CD4-positive, alpha-beta T cell (primary cell): ENCODE measurements around the gene KRT74. TPM values are rescaled to one million over a fixed set of nuclear protein-coding genes. Genes with fewer than 3 reads are reported as not detected.

Experiments
- ATAC-seq: fragments of 200-7000 bp; cut with Tn5 transposase; one replicate; pipeline ENCODE4 v1.10.0; 2022; ENCODE audit warnings: mild to moderate bottlenecking; ENCODE audit not compliant: poor library complexity
- CTCF ChIA-PET: fragments of 350-600 bp; sonication (Branson Sonifier 250); formaldehyde crosslinking; loops from one replicate; lab custom pipeline; 2021; ENCODE audit warnings: antibody characterized with exemption, inconsistent platforms; lab: Charles Lee
- POLR2A ChIA-PET: fragments of 350-600 bp; sonication (Branson Sonifier 250); formaldehyde crosslinking; loops from one replicate; lab custom pipeline; 2021; ENCODE audit warnings: antibody characterized with exemption, inconsistent platforms; lab: Charles Lee
- DNase-seq, 14 experiments: peaks; one replicate each; pipeline ENCODE4 v3.0.0-alpha.2; 2013 to 2020; ENCODE audit warnings: mixed read lengths in 2 of 14
- H3K27ac ChIP-seq, 2 donors: one replicate each; pipeline versions ENCODE4 v1.5.1 to v1.7.0; 2013; ENCODE audit warnings: low read length in 2 of 2, low read depth in 1 of 2, mild to moderate bottlenecking in 1 of 2
- H3K27me3 ChIP-seq, 2 experiments: 1 replicate in 1 of 2; 2 replicates in 1 of 2; pipeline versions ENCODE4 v1.6.1 to v1.7.0; 2013; ENCODE audit warnings: low read length in 2 of 2, control low read depth in 1 of 2, mild to moderate bottlenecking in 1 of 2, moderate library complexity in 1 of 2; ENCODE audit not compliant: insufficient read depth in 2 of 2, control insufficient read depth in 1 of 2
- H3K36me3 ChIP-seq: one replicate; pipeline ENCODE4 v1.6.1; 2013; ENCODE audit warnings: low read length, control low read depth; ENCODE audit not compliant: insufficient read depth
- H3K4me1 ChIP-seq: one replicate; pipeline ENCODE4 v1.6.1; 2013; ENCODE audit warnings: low read length, control low read depth; ENCODE audit not compliant: insufficient read depth
- H3K4me3 ChIP-seq: one replicate; pipeline ENCODE4 v1.5.1; 2013; ENCODE audit warnings: mild to moderate bottlenecking, low read length, moderate library complexity
- H3K9me3 ChIP-seq, 2 experiments: 1 replicate in 1 of 2; 2 replicates in 1 of 2; pipeline versions ENCODE4 v1.6.1 to v1.7.0; 2013; ENCODE audit warnings: low read length in 2 of 2, mild to moderate bottlenecking in 2 of 2, control low read depth in 1 of 2, moderate library complexity in 1 of 2; ENCODE audit not compliant: control insufficient read depth in 1 of 2, insufficient read depth in 1 of 2
- H3K27ac Mint-ChIP-seq: one replicate; pipeline ENCODE4 v1.8.0; 2020; ENCODE audit warnings: mixed read lengths
- H3K27me3 Mint-ChIP-seq: one replicate; pipeline ENCODE4 v1.8.0; 2021; ENCODE audit warnings: mixed read lengths
- H3K36me3 Mint-ChIP-seq: one replicate; pipeline ENCODE4 v1.8.0; 2021; ENCODE audit warnings: low read depth, mixed read lengths
- H3K4me1 Mint-ChIP-seq: one replicate; pipeline ENCODE4 v1.8.0; 2021; ENCODE audit warnings: low read depth, mixed read lengths
- H3K4me3 Mint-ChIP-seq: one replicate; pipeline ENCODE4 v1.8.0; 2020; ENCODE audit warnings: mild to moderate bottlenecking, mixed read lengths
- H3K9me3 Mint-ChIP-seq: one replicate; pipeline ENCODE4 v1.8.0; 2020; ENCODE audit warnings: mixed read lengths
- intact Hi-C, 2 experiments: fragments of 100-400 bp; cut with DNase I in 1 of 2; cut with micrococcal nuclease in 1 of 2; formaldehyde crosslinking; loops; one replicate each; pipeline versions ENCODE4 v1.15.1 to v1.9.0; 2023 to 2025; cut with DNase I, micrococcal nuclease
- total RNA-seq, 174 experiments: library from RNA in 2 of 174; stranded (reverse) in 2 of 174; gene quantifications; one replicate each; pipeline ENCODE4 v1.2.3 and lab custom pipeline; 2021 to 2026
- TF ChIP-seq, protein P1 (sequence below): fragments of 200-600 bp; IDR thresholded peaks from one replicate; pipeline ENCODE4 v1.8.0; 2022; ENCODE audit warnings: antibody characterized with exemption, mild to moderate bottlenecking

KRT74 gene
- total RNA-seq, 2 experiments from 2014 or later: 0.30 to 0.34 TPM

DNA sequence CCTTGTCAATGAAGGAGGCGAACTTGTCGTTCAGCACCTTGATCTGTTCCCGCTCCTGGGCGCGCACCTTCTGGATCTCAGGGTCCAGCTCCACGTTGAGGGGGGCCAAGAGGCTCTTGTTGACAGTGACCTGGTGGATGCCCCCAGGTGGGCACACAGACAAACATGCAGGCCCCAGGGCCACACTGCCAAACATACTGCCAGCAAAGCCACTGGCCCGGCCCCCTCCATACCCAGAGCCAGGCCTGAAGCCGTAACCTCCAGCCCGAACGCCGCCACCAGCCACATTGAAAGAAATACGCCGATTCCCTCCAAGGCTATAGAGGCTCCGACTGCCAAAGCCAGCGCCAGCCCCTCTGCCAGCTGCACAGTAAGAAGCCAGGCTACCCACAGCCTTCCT is 337 bp downstream of the KRT74 start:
- no peaks in the 10 kb centered on the region for H3K36me3 Mint-ChIP-seq
- Histone ChIP-seq H3K27ac (no peak overlapping the region), H3K4me3 (no peak overlapping the region), H3K9me3 (no peaks in the 10 kb centered on the region), H3K36me3 (no peaks in the 10 kb centered on the region), H3K4me1 (no peaks in the 10 kb centered on the region), H3K27me3 (peaks cover 0 to 4% of the 10 kb centered on the region in 2 experiments)
- no peaks in the 10 kb centered on the region for H3K4me1 Mint-ChIP-seq
- intact Hi-C loops: no loop called here
- no peak overlapping the region for H3K4me3 Mint-ChIP-seq
- DNase-seq: no peak
- ChIA-PET POLR2A (no interaction called here), CTCF (no interaction called here)
- TF ChIP-seq, protein P1, sequence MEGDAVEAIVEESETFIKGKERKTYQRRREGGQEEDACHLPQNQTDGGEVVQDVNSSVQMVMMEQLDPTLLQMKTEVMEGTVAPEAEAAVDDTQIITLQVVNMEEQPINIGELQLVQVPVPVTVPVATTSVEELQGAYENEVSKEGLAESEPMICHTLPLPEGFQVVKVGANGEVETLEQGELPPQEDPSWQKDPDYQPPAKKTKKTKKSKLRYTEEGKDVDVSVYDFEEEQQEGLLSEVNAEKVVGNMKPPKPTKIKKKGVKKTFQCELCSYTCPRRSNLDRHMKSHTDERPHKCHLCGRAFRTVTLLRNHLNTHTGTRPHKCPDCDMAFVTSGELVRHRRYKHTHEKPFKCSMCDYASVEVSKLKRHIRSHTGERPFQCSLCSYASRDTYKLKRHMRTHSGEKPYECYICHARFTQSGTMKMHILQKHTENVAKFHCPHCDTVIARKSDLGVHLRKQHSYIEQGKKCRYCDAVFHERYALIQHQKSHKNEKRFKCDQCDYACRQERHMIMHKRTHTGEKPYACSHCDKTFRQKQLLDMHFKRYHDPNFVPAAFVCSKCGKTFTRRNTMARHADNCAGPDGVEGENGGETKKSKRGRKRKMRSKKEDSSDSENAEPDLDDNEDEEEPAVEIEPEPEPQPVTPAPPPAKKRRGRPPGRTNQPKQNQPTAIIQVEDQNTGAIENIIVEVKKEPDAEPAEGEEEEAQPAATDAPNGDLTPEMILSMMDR: no peak
- no peak for ATAC-seq
- no peaks in the 10 kb centered on the region for H3K27me3 Mint-ChIP-seq
- no peak overlapping the region for H3K27ac Mint-ChIP-seq
- no peaks in the 10 kb centered on the region for H3K9me3 Mint-ChIP-seq

DNA sequence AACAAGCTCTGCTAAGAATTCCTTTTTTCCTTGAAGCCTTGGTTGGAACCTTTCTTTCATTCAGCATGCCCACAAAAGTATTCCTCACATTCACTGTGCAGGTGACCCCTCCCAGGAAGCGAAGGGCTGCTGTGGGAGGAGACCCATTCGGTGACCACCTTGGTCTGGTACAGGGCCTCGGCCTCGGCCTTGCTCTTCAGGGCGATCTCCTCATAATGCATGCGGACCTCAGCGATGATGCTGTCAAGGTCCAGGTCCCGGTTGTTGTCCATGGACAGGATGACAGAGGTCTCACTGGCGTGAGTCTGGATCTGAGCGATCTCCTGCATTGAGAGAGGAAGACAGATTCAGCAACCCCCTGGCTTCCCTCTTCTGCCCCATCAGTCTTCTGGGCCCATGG is 3.1 kb downstream of the KRT74 start:
- Mint-ChIP-seq H3K36me3 (no peaks in the 10 kb centered on the region), H3K9me3 (no peaks in the 10 kb centered on the region), H3K4me3 (no peak overlapping the region), H3K27ac (no peak overlapping the region), H3K4me1 (no peaks in the 10 kb centered on the region), H3K27me3 (peaks cover 13% of the 10 kb centered on the region)
- Histone ChIP-seq H3K27me3 (peaks cover 0 to 4% of the 10 kb centered on the region in 2 experiments), H3K4me3 (no peak overlapping the region), H3K36me3 (no peaks in the 10 kb centered on the region), H3K27ac (no peak overlapping the region), H3K9me3 (no peaks in the 10 kb centered on the region), H3K4me1 (no peaks in the 10 kb centered on the region)
- ATAC-seq: no peak
- CTCF ChIA-PET: no interaction called here
- POLR2A ChIA-PET: no interaction called here
- TF ChIP-seq, protein P1: no peak
- intact Hi-C loops: no loop called here
- no peak for DNase-seq

DNA sequence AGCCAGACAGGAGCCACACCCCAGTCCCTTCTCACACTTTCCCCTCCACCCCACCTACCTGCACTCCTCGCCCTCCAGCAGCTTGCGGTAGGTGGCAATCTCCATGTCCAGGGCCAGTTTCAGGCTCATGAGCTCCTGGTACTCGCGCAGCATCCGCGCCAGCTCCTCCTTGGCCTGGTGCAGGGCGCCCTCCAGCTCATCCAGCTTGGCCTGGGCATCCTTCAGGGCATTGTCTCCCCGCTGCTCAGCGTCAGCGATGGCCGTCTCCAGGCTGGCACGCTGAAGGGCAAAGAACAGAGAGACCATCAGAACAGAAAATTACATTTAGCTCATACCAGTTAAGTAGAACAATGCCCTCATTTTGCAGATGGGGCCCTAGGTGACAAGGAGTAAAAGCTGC is 5.5 kb downstream of the KRT74 start:
- ATAC-seq (no peak), DNase-seq (no peak)
- intact Hi-C loops: no loop called here
- TF ChIP-seq, protein P1: no peak
- H3K4me1 Mint-ChIP-seq: no peaks in the 10 kb centered on the region
- ChIA-PET CTCF (no interaction called here), POLR2A (interaction anchor here (0.7 kb wide), 1 partner anchor 8 kb away, joined by 3 read pairs; no protein-coding TSS in a partner anchor)
- no peak overlapping the region for H3K27ac Mint-ChIP-seq
- Histone ChIP-seq H3K4me1 (no peaks in the 10 kb centered on the region), H3K27ac (no peak overlapping the region), H3K4me3 (no peak overlapping the region), H3K36me3 (no peaks in the 10 kb centered on the region), H3K9me3 (no peaks in the 10 kb centered on the region), H3K27me3 (peaks cover 4 to 11% of the 10 kb centered on the region in 2 experiments)
- no peak overlapping the region for H3K4me3 Mint-ChIP-seq
- no peaks in the 10 kb centered on the region for H3K36me3 Mint-ChIP-seq
- peaks cover 25% of the 10 kb centered on the region for H3K27me3 Mint-ChIP-seq
- no peaks in the 10 kb centered on the region for H3K9me3 Mint-ChIP-seq
